ENCODE measurements around the gene CD82. TPM values are rescaled to one million over a fixed set of nuclear protein-coding genes. Genes with fewer than 3 reads are reported as not detected.

CD82 gene
- total RNA-seq, 1 experiment from 2014 or later, result 26.1 TPM

- POLR2A ChIA-PET, result no interaction called here
- no TSS peak for BruUV-seq (replicated peaks)
- DNase-seq (ENCODE audit: low read depth, low spot score) (no peak), ATAC-seq (no peak)
- no peaks in the 10 kb centered on the region for H3K4me1 ChIP-seq (ENCODE audit: control insufficient read depth, insufficient read depth, low read length)
- peaks cover 11% of the 10 kb centered on the region for H3K27me3 ChIP-seq (ENCODE audit: control insufficient read depth, insufficient read depth, low read length)
- H3K36me3 ChIP-seq (ENCODE audit: control insufficient read depth, insufficient read depth, low read length), result no peaks in the 10 kb centered on the region
- CTCF ChIA-PET, result interaction anchor here (0.6 kb wide), 1 partner anchor 18 kb away, joined by 12 read pairs; no protein-coding TSS in a partner anchor
- H3K9me3 ChIP-seq (ENCODE audit: control insufficient read depth, insufficient read depth, low read depth, low read length), result no peaks in the 10 kb centered on the region
- H3K27ac ChIP-seq (ENCODE audit: low read length), result no peak overlapping the region
- in situ Hi-C loops (cut with HindIII; ENCODE audit: low pct_unique_long_range_greater_than_20kb, low sequenced_read_pairs) (no loop called here), intact Hi-C loops (cut with micrococcal nuclease; ENCODE audit: unreplicated experiment) (no loop called here)
- TF ChIP-seq REST (IDR thresholded peaks at IDR 0.05; ENCODE audit: insufficient read depth in 1 of 2, low read depth in 2 of 2, low read length in 1 of 2), result no peak
- TF ChIP-seq TCF7L2 (IDR thresholded peaks at IDR 0.05; ENCODE audit: low read depth, low read length), result no peak
- TF ChIP-seq SIN3A (IDR thresholded peaks at IDR 0.05; ENCODE audit: borderline replicate concordance, insufficient read depth, low read depth, low read length), result no peak
- TF ChIP-seq POLR2AphosphoS5 (IDR thresholded peaks at IDR 0.05; ENCODE audit: low read depth, low read length), result no peak
- TF ChIP-seq CTCF (IDR thresholded peaks at IDR 0.05), result no peak
- H3K4me3 ChIP-seq (ENCODE audit: low read depth in 2 of 2, low read length in 2 of 2), result no peak overlapping the region
These were observed 88.6 kb downstream of the CD82 start for GRCh38 chr11:44654057-44654456.

GRCh38 chr11:44654596-44654995 lies 89.1 kb downstream of the CD82 start:
- BruUV-seq (replicated peaks), result no TSS peak
- H3K27me3 ChIP-seq (ENCODE audit: control insufficient read depth, insufficient read depth, low read length), result peaks cover 7% of the 10 kb centered on the region; the same call in 1 of the 2 replicates
- no peaks in the 10 kb centered on the region for H3K4me1 ChIP-seq (ENCODE audit: control insufficient read depth, insufficient read depth, low read length)
- in situ Hi-C loops (cut with HindIII; ENCODE audit: low pct_unique_long_range_greater_than_20kb, low sequenced_read_pairs) (no loop called here), intact Hi-C loops (cut with micrococcal nuclease; ENCODE audit: unreplicated experiment) (no loop called here)
- no peak overlapping the region for H3K4me3 ChIP-seq (ENCODE audit: low read depth in 2 of 2, low read length in 2 of 2)
- no peaks in the 10 kb centered on the region for H3K36me3 ChIP-seq (ENCODE audit: control insufficient read depth, insufficient read depth, low read length)
- ChIA-PET CTCF (interaction anchor here (0.6 kb wide), 1 partner anchor 19 kb away, joined by 12 read pairs; no protein-coding TSS in a partner anchor), POLR2A (no interaction called here)
- no peak for TF ChIP-seq SIN3A (IDR thresholded peaks at IDR 0.05; ENCODE audit: borderline replicate concordance, insufficient read depth, low read depth, low read length)
- TF ChIP-seq TCF7L2 (IDR thresholded peaks at IDR 0.05; ENCODE audit: low read depth, low read length), result no peak
- ATAC-seq (no peak), DNase-seq (ENCODE audit: low read depth, low spot score) (no peak)
- no peak overlapping the region for H3K27ac ChIP-seq (ENCODE audit: low read length)
- no peaks in the 10 kb centered on the region for H3K9me3 ChIP-seq (ENCODE audit: control insufficient read depth, insufficient read depth, low read depth, low read length)

GRCh38 chr11:44657836-44658505 lies 92.5 kb downstream of the CD82 start:
- BruUV-seq (replicated peaks), result no TSS peak
- H3K4me1 ChIP-seq (ENCODE audit: control insufficient read depth, insufficient read depth, low read length), result no peaks in the 10 kb centered on the region
- no peaks in the 10 kb centered on the region for H3K9me3 ChIP-seq (ENCODE audit: control insufficient read depth, insufficient read depth, low read depth, low read length)
- ATAC-seq, result no peak
- no peak for DNase-seq (ENCODE audit: low read depth, low spot score)
- in situ Hi-C loops (cut with HindIII; ENCODE audit: low pct_unique_long_range_greater_than_20kb, low sequenced_read_pairs), result no loop called here
- H3K36me3 ChIP-seq (ENCODE audit: control insufficient read depth, insufficient read depth, low read length), result no peaks in the 10 kb centered on the region
- H3K27me3 ChIP-seq (ENCODE audit: control insufficient read depth, insufficient read depth, low read length), result peaks cover 4% of the 10 kb centered on the region; the same call in 1 of the 2 replicates
- H3K27ac ChIP-seq (ENCODE audit: low read length), result no peak overlapping the region
- intact Hi-C loops (cut with micrococcal nuclease; ENCODE audit: unreplicated experiment), result no loop called here
- CTCF ChIA-PET, result interaction anchor here (0.6 kb wide), 1 partner anchor 1436 kb away, joined by 3 read pairs; no protein-coding TSS in a partner anchor
- H3K4me3 ChIP-seq (ENCODE audit: low read depth in 2 of 2, low read length in 2 of 2), result no peak overlapping the region
- POLR2A ChIA-PET, result no interaction called here
- TF ChIP-seq TCF7L2 (IDR thresholded peaks at IDR 0.05; ENCODE audit: low read depth, low read length), result no peak
- TF ChIP-seq REST (IDR thresholded peaks at IDR 0.05; ENCODE audit: insufficient read depth in 1 of 2, low read depth in 2 of 2, low read length in 1 of 2), result no peak
- no peak for TF ChIP-seq CTCF (IDR thresholded peaks at IDR 0.05)
- TF ChIP-seq SIN3A (IDR thresholded peaks at IDR 0.05; ENCODE audit: borderline replicate concordance, insufficient read depth, low read depth, low read length), result no peak
- TF ChIP-seq POLR2AphosphoS5 (IDR thresholded peaks at IDR 0.05; ENCODE audit: low read depth, low read length), result no peak
